Measurements from ENCODE around the gene AAR2. TPM values are rescaled to one million over a fixed set of nuclear protein-coding genes. Genes with fewer than 3 reads are reported as not detected.

Gene AAR2
- total and polyA plus RNA-seq, 5 donors, result 14.1 to 16.8 (median 15.8) TPM

GRCh38 chr20:36279776-36280175, 43.5 kb downstream of the AAR2 start:
- intact Hi-C loops (cut with DNase I), result loop anchor here in 1 of 4 donors (10.0 kb wide), 1 partner anchor 145 kb away; no protein-coding TSS in a partner anchor
- Histone ChIP-seq H3K4me1 (ENCODE audit: control insufficient read depth, insufficient read depth, low read length) (no peaks in the 10 kb centered on the region), H3K27ac (ENCODE audit: low read length) (no peak overlapping the region), H3K4me3 (ENCODE audit: low read length) (no peak overlapping the region), H3K9me3 (ENCODE audit: control insufficient read depth, low read length) (no peaks in the 10 kb centered on the region), H3K27me3 (ENCODE audit: control insufficient read depth, insufficient read depth) (no peaks in the 10 kb centered on the region)
- DNase-seq (no peak), ATAC-seq (no peak)
- 69% methylated on average over 6 of the region's 6 CpGs for WGBS

- WGBS, result 84% methylated on average over 10 of the region's 10 CpGs
- intact Hi-C loops (cut with DNase I), result no loop called here
- H3K27me3 ChIP-seq (ENCODE audit: control insufficient read depth, insufficient read depth), result no peaks in the 10 kb centered on the region
- no peak overlapping the region for H3K4me3 ChIP-seq (ENCODE audit: low read length)
- no peak overlapping the region for H3K27ac ChIP-seq (ENCODE audit: low read length)
- no peak for ATAC-seq
- no peaks in the 10 kb centered on the region for H3K4me1 ChIP-seq (ENCODE audit: control insufficient read depth, insufficient read depth, low read length)
- H3K9me3 ChIP-seq (ENCODE audit: control insufficient read depth, low read length), result no peaks in the 10 kb centered on the region
- DNase-seq, result no peak
These were observed 45.6 kb downstream of the AAR2 start for GRCh38 chr20:36281785-36282380.

- ATAC-seq, result no peak
- peaks cover 4% of the 10 kb centered on the region for H3K27me3 ChIP-seq (ENCODE audit: control insufficient read depth, insufficient read depth)
- no peak overlapping the region for H3K27ac ChIP-seq (ENCODE audit: low read length)
- intact Hi-C loops (cut with DNase I), result no loop called here
- H3K9me3 ChIP-seq (ENCODE audit: control insufficient read depth, low read length), result no peaks in the 10 kb centered on the region
- H3K4me1 ChIP-seq (ENCODE audit: control insufficient read depth, insufficient read depth, low read length), result no peaks in the 10 kb centered on the region
- no peak for DNase-seq
- H3K4me3 ChIP-seq (ENCODE audit: low read length), result no peak overlapping the region
- 89% methylated on average over 5 of the region's 5 CpGs for WGBS
These were observed 48.5 kb downstream of the AAR2 start for GRCh38 chr20:36284751-36285150.

- H3K9me3 ChIP-seq (ENCODE audit: control insufficient read depth, low read length), result no peaks in the 10 kb centered on the region
- H3K4me3 ChIP-seq (ENCODE audit: low read length), result no peak overlapping the region
- H3K27ac ChIP-seq (ENCODE audit: low read length), result no peak overlapping the region
- peaks cover 4% of the 10 kb centered on the region for H3K27me3 ChIP-seq (ENCODE audit: control insufficient read depth, insufficient read depth)
- 70% methylated on average over 11 of the region's 11 CpGs for WGBS
- ATAC-seq (no peak), DNase-seq (no peak)
- no peaks in the 10 kb centered on the region for H3K4me1 ChIP-seq (ENCODE audit: control insufficient read depth, insufficient read depth, low read length)
- intact Hi-C loops (cut with DNase I), result no loop called here
These were observed 49.6 kb downstream of the AAR2 start for GRCh38 chr20:36285746-36286447.

GRCh38 chr20:36297656-36298055, 61.4 kb downstream of the AAR2 start:
- DNase-seq (no peak), ATAC-seq (no peak)
- 57% methylated on average over 5 of the region's 5 CpGs for WGBS
- Histone ChIP-seq H3K27me3 (ENCODE audit: control insufficient read depth, insufficient read depth) (no peaks in the 10 kb centered on the region), H3K27ac (ENCODE audit: low read length) (no peak overlapping the region), H3K4me3 (ENCODE audit: low read length) (no peak overlapping the region), H3K9me3 (ENCODE audit: control insufficient read depth, low read length) (no peaks in the 10 kb centered on the region), H3K4me1 (ENCODE audit: control insufficient read depth, insufficient read depth, low read length) (no peaks in the 10 kb centered on the region)
- intact Hi-C loops (cut with DNase I), result no loop called here

- no peaks in the 10 kb centered on the region for H3K4me1 ChIP-seq (ENCODE audit: control insufficient read depth, insufficient read depth, low read length)
- DNase-seq, result no peak
- intact Hi-C loops (cut with DNase I), result no loop called here
- H3K27me3 ChIP-seq (ENCODE audit: control insufficient read depth, insufficient read depth), result no peaks in the 10 kb centered on the region
- H3K27ac ChIP-seq (ENCODE audit: low read length), result no peak overlapping the region
- no peaks in the 10 kb centered on the region for H3K9me3 ChIP-seq (ENCODE audit: control insufficient read depth, low read length)
- ATAC-seq, result no peak
- H3K4me3 ChIP-seq (ENCODE audit: low read length), result no peak overlapping the region
- 81% methylated on average over 3 of the region's 3 CpGs for WGBS
These were observed 61.8 kb downstream of the AAR2 start for GRCh38 chr20:36298061-36298460.

GRCh38 chr20:36298795-36299339, 62.6 kb downstream of the AAR2 start:
- ATAC-seq (no peak), DNase-seq (no peak)
- 77% methylated on average over 11 of the region's 11 CpGs for WGBS
- Histone ChIP-seq H3K4me3 (ENCODE audit: low read length) (no peak overlapping the region), H3K9me3 (ENCODE audit: control insufficient read depth, low read length) (no peaks in the 10 kb centered on the region), H3K27me3 (ENCODE audit: control insufficient read depth, insufficient read depth) (no peaks in the 10 kb centered on the region), H3K4me1 (ENCODE audit: control insufficient read depth, insufficient read depth, low read length) (no peaks in the 10 kb centered on the region), H3K27ac (ENCODE audit: low read length) (no peak overlapping the region)
- intact Hi-C loops (cut with DNase I), result no loop called here

- no peak overlapping the region for H3K27ac ChIP-seq (ENCODE audit: low read length)
- no peaks in the 10 kb centered on the region for H3K9me3 ChIP-seq (ENCODE audit: control insufficient read depth, low read length)
- DNase-seq (no peak), ATAC-seq (no peak)
- WGBS, result 66% methylated on average over 4 of the region's 4 CpGs
- intact Hi-C loops (cut with DNase I), result no loop called here
- H3K4me1 ChIP-seq (ENCODE audit: control insufficient read depth, insufficient read depth, low read length), result no peaks in the 10 kb centered on the region
- H3K4me3 ChIP-seq (ENCODE audit: low read length), result no peak overlapping the region
- H3K27me3 ChIP-seq (ENCODE audit: control insufficient read depth, insufficient read depth), result no peaks in the 10 kb centered on the region
These were observed 63.2 kb downstream of the AAR2 start for GRCh38 chr20:36299459-36299858.

- Histone ChIP-seq H3K9me3 (ENCODE audit: control insufficient read depth, low read length) (no peaks in the 10 kb centered on the region), H3K27me3 (ENCODE audit: control insufficient read depth, insufficient read depth) (no peaks in the 10 kb centered on the region), H3K4me1 (ENCODE audit: control insufficient read depth, insufficient read depth, low read length) (no peaks in the 10 kb centered on the region), H3K4me3 (ENCODE audit: low read length) (no peak overlapping the region), H3K27ac (ENCODE audit: low read length) (no peak overlapping the region)
- intact Hi-C loops (cut with DNase I), result no loop called here
- WGBS, result 61% methylated on average over 7 of the region's 7 CpGs
- ATAC-seq (no peak), DNase-seq (no peak)
These were observed 65.3 kb downstream of the AAR2 start for GRCh38 chr20:36301359-36302119.

- DNase-seq (no peak), ATAC-seq (no peak)
- H3K27ac ChIP-seq (ENCODE audit: low read length), result no peak overlapping the region
- no peaks in the 10 kb centered on the region for H3K9me3 ChIP-seq (ENCODE audit: control insufficient read depth, low read length)
- H3K4me1 ChIP-seq (ENCODE audit: control insufficient read depth, insufficient read depth, low read length), result no peaks in the 10 kb centered on the region
- no peak overlapping the region for H3K4me3 ChIP-seq (ENCODE audit: low read length)
- intact Hi-C loops (cut with DNase I), result no loop called here
- no peaks in the 10 kb centered on the region for H3K27me3 ChIP-seq (ENCODE audit: control insufficient read depth, insufficient read depth)
- 31% methylated on average over 14 of the region's 14 CpGs for WGBS
These were observed 66.8 kb downstream of the AAR2 start for GRCh38 chr20:36303020-36303595.

- Histone ChIP-seq H3K4me3 (ENCODE audit: low read length) (no peak overlapping the region), H3K27ac (ENCODE audit: low read length) (no peak overlapping the region), H3K4me1 (ENCODE audit: control insufficient read depth, insufficient read depth, low read length) (no peaks in the 10 kb centered on the region), H3K27me3 (ENCODE audit: control insufficient read depth, insufficient read depth) (no peaks in the 10 kb centered on the region), H3K9me3 (ENCODE audit: control insufficient read depth, low read length) (no peaks in the 10 kb centered on the region)
- WGBS, result 59% methylated on average over 1 of the region's 1 CpG
- ATAC-seq (no peak), DNase-seq (no peak)
- intact Hi-C loops (cut with DNase I), result no loop called here
These were observed 67.6 kb downstream of the AAR2 start for GRCh38 chr20:36303831-36304230.
